ENCODE data around the gene PRKAB2. TPM values are rescaled to one million over a fixed set of nuclear protein-coding genes. Genes with fewer than 3 reads are reported as not detected.

PRKAB2 gene
- total and polyA plus RNA-seq, 2 of the 13 experiments (the other 11 are each of a cell fraction or from before 2014, with no cell fraction given), result 44.0 to 118 TPM

- Histone ChIP-seq H3K4me1 (ENCODE audit: insufficient read depth, low read length) (peaks cover 74% of the 10 kb centered on the region), H3K27me3 (ENCODE audit: control insufficient read depth in 1 of 2, insufficient read depth in 2 of 2, low read length in 2 of 2) (no peaks in the 10 kb centered on the region), H4K20me1 (ENCODE audit: insufficient read depth, low read length) (no peaks in the 10 kb centered on the region), H3K4me3 (replicated peaks in 1 of 3; ENCODE audit: insufficient read depth in 1 of 3, low read depth in 2 of 3, low read length in 3 of 3) (no peak overlapping the region), H3K27ac (ENCODE audit: extremely low read length, insufficient read depth, low read length) (peak overlapping the region; percentile 75), H3K79me2 (ENCODE audit: insufficient read depth, low read length) (peaks cover 20% of the 10 kb centered on the region), H3K9ac (ENCODE audit: insufficient read depth, low read depth, low read length) (no peak overlapping the region), H3K9me3 (ENCODE audit: low read length) (no peaks in the 10 kb centered on the region), H3K36me3 (replicated peaks in 1 of 2; ENCODE audit: control insufficient read depth in 1 of 2, insufficient read depth in 2 of 2, low read length in 2 of 2) (peaks cover 11 to 40% of the 10 kb centered on the region in 2 experiments), H2AFZ (ENCODE audit: low read length) (no peak overlapping the region), H3K4me2 (ENCODE audit: low read depth, low read length) (peak overlapping the region; percentile 10; the same call in 1 of the 2 replicates)
- intact Hi-C loops (cut with micrococcal nuclease; ENCODE audit: unreplicated experiment) (no loop called here), in situ Hi-C loops (cut with HindIII; ENCODE audit: extremely low pct_ligation_motif_present, low pct_unique_long_range_greater_than_20kb) (no loop called here)
- POLR2A ChIA-PET, result interaction anchor here (1.3 to 7.6 kb wide), 6 partner anchors 9 to 42 kb away, joined by 5 to 101 read pairs (median 10); partner anchors contain the start of genes CHD1L and FMO5
- peak; percentile 26 for FAIRE-seq
- WGBS (ENCODE audit: low lambda C conversion rate), result 62% methylated on average over 2 of the region's 2 CpGs
- no peak; the same call in 2 of the 3 replicates for ATAC-seq
- TF ChIP-seq RBM22 (optimal IDR thresholded peaks at IDR 0.05; ENCODE audit: low read length), result peak; percentile 77
- TF ChIP-seq TCF7 (IDR thresholded peaks at IDR 0.05; ENCODE audit: low read depth), result no peak
- TF ChIP-seq GATAD1 (CRISPR knock-in tag; IDR thresholded peaks at IDR 0.05), result no peak
- no peak for TF ChIP-seq KLF13 (CRISPR knock-in tag; IDR thresholded peaks at IDR 0.05)
- TF ChIP-seq ZFYVE20 (CRISPR knock-in tag; IDR thresholded peaks at IDR 0.05; ENCODE audit: borderline replicate concordance, low read depth), result no peak
- no peak for TF ChIP-seq SOX13 (IDR thresholded peaks at IDR 0.05)
- peak in 1 of 2 experiments; percentile 38; a peak in 1 of 4 replicates for TF ChIP-seq SOX13 (CRISPR knock-in tag; conservative IDR thresholded peaks at IDR 0.05 in 1 of 2, IDR thresholded peaks at IDR 0.05 in 1 of 2)
- peak; percentile 40 for TF ChIP-seq POLR2G (IDR thresholded peaks at IDR 0.05; ENCODE audit: low read depth, low read length)
- TF ChIP-seq, protein P1, sequence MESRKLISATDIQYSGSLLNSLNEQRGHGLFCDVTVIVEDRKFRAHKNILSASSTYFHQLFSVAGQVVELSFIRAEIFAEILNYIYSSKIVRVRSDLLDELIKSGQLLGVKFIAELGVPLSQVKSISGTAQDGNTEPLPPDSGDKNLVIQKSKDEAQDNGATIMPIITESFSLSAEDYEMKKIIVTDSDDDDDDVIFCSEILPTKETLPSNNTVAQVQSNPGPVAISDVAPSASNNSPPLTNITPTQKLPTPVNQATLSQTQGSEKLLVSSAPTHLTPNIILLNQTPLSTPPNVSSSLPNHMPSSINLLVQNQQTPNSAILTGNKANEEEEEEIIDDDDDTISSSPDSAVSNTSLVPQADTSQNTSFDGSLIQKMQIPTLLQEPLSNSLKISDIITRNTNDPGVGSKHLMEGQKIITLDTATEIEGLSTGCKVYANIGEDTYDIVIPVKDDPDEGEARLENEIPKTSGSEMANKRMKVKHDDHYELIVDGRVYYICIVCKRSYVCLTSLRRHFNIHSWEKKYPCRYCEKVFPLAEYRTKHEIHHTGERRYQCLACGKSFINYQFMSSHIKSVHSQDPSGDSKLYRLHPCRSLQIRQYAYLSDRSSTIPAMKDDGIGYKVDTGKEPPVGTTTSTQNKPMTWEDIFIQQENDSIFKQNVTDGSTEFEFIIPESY (CRISPR knock-in tag; IDR thresholded peaks at IDR 0.05), result no peak
- no peak for TF ChIP-seq KLF11 (CRISPR knock-in tag; IDR thresholded peaks at IDR 0.05)
- peak; percentile 37; the same call in 1 of the 2 replicates for TF ChIP-seq CEBPG (CRISPR knock-in tag; IDR thresholded peaks at IDR 0.05)
- no peak for TF ChIP-seq ZNF142 (CRISPR knock-in tag; IDR thresholded peaks at IDR 0.05)
- DNase-seq (ENCODE audit: low spot score), result peak; percentile 60
- CTCF ChIA-PET (ENCODE audit: low intra/inter-chr PET ratio, low total read pairs), result interaction anchor here (1.4 kb wide), 1 partner anchor 31 kb away, joined by 6 read pairs; the partner anchor contains the start of gene CHD1L
- no TSS peak for BruUV-seq (replicated peaks)
Observed at GRCh38 chr1:147210987-147211386, 38.7 kb upstream of the PRKAB2 start.
